GM21526 (cell line): ENCODE data around the gene NDUFS8.

Source experiments
- ATAC-seq: cut with Tn5 transposase; IDR thresholded peaks from one replicate; pipeline ENCODE4 v1.9.1; 2021; ENCODE audit warnings: moderate library complexity; ENCODE audit not compliant: unreplicated experiment, low FRiP score

The NDUFS8 gene

GRCh38 chr11:68014947-68015447 is 15.5 kb upstream of the NDUFS8 start:
- ATAC-seq, result no peak

DNA sequence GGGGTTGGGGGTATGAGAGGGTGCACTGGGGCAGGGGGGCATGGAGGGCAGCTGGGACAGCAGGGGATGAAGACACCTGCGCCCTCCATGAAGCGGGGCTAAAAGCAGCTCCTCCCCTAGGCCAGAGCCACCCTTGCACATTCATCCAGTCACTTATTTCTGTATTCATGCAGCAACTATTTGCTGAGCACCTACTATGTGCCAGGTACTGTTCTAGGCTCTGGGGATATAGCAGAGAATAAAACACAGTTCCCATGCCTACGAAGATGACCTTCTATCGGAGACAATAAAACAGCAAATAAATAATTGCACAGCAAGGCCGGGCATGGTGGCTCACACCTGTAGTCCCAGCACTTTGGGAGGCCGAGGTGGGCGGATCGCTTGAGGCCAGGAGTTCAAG is 15.0 kb upstream of the NDUFS8 start:
- ATAC-seq, result no peak

GRCh38 chr11:68016161-68016903 is 14.1 kb upstream of the NDUFS8 start:
- no peak for ATAC-seq

GRCh38 chr11:68016904-68017817 is 13.3 kb upstream of the NDUFS8 start:
- ATAC-seq, result no peak

GRCh38 chr11:68017980-68018729 is 12.3 kb upstream of the NDUFS8 start:
- no peak for ATAC-seq

- no peak for ATAC-seq
Measured at GRCh38 chr11:68018730-68019190, 11.7 kb upstream of the NDUFS8 start.

DNA sequence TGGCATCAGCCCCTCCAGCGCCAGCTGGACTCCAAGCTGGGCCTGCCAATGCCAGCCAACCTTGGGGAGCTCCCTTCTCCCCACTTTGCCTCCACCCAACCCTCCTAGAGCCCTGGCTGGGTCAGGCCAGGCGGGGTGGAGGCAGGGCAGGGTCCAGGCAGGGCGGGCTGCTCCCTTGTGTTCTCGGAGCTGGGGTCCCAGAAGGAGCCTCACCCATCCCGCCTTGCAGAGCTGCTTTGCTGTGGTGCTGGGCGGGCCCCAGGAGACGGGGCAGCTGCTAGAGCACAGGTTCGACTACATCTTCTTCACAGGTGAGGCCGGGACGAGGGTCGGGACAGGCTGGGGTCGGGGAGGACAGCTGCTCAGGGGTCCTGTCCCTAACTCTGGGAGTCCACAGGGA is 11.0 kb upstream of the NDUFS8 start:
- no peak for ATAC-seq

DNA sequence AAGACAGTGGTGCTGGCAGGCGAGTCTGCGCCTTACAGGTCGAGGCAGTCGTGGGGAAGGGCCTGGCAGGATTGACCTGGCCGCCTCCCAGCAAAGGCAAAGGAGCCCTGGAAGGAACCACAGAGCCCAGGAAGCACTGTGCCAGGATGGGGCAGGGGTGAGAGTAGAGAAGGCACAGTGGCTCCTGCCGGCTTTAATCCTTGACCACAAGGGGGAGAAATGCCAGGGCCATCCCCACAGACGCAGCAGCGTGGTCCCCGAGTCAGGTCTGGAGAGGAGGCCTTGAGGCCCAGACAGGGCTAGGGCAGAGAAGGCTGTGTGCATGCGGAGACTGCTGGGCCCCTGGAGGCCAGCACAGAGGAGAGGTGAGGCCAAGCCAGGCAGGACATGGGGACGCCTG is 9.9 kb upstream of the NDUFS8 start:
- no peak for ATAC-seq

DNA sequence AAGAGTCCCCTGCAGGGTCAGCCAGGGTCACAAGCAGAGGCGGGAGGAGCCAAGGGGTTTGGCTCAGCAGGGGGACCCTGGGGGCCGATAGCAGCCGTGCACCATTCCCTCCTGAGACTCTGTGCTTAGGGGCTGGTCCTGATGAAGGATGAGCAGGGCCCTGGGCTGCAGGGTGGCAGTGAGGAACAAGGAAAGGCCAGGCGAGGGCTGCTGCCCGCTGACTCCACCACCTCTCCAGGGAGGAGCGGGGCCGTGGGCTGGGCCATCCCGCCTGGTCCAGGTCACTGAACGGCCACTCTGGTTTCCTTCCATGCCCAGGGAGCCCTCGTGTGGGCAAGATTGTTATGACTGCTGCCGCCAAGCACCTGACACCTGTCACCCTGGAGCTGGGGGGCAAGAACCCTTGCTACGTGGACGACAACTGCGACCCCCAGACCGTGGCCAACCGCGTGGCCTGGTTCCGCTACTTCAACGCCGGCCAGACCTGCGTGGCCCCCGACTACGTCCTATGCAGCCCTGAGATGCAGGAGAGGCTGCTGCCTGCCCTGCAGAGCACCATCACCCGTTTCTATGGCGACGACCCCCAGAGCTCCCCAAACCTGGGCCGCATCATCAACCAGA is 9.2 kb upstream of the NDUFS8 start:
- no peak for ATAC-seq

GRCh38 chr11:68022531-68022930 is 8.0 kb upstream of the NDUFS8 start:
- no peak for ATAC-seq

- no peak for ATAC-seq
Measured at GRCh38 chr11:68024508-68024907, 6.0 kb upstream of the NDUFS8 start.

DNA sequence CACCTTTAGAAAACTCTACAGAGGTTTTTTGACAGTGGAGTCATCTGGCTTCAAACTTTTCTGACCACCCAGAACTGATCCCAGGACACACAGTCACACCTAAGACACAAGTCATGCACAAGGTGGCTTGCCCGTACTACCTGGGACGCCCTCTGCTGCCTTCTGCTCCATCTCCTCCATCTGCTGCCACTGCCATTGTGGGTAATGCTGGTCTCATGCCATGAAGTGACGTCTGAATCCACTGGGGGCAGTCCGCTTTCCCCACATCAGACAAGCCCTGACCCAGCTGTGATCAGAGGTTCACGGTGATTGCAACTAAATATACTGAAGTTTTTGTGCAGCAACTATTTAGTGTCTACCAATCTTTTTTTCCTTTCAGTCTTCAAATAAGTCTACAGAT is 5.4 kb upstream of the NDUFS8 start:
- no peak for ATAC-seq

DNA sequence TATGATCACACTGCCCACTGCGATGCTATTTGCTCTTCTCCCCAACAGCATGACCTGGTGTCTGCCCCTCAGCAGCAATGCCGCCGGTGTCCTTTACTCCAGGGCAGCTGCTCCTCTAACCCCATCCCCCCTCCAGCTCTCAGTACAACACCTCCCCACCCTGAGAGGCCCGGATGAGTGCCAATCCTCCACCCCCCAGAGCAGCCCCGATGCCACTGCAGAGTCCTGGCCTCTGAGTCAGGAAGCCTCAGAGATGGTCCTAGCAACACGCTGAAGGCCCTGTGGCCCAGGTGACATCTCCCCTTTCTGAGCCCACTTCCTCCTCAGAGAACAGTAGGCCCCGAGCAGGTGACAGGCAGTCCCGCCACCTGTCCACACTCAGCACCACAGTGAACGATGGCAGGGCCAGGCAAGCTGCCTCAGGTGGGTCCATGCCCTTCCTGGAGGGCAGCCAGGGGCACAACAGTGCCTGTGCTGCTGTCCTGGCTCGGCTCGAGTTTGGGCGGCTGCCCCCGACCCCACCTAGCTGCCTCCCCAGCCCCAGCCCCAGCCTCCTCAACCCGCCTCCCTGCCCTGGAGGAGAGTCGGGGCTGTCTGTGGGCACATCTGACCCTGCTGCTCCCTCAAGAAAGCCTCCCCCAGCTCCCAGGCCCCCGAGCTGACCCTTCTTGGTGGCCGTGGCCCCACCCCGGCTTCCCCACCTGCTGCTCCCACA is 3.9 kb upstream of the NDUFS8 start:
- ATAC-seq, result no peak

- no peak for ATAC-seq
Measured at GRCh38 chr11:68027667-68028066, 2.8 kb upstream of the NDUFS8 start.

DNA sequence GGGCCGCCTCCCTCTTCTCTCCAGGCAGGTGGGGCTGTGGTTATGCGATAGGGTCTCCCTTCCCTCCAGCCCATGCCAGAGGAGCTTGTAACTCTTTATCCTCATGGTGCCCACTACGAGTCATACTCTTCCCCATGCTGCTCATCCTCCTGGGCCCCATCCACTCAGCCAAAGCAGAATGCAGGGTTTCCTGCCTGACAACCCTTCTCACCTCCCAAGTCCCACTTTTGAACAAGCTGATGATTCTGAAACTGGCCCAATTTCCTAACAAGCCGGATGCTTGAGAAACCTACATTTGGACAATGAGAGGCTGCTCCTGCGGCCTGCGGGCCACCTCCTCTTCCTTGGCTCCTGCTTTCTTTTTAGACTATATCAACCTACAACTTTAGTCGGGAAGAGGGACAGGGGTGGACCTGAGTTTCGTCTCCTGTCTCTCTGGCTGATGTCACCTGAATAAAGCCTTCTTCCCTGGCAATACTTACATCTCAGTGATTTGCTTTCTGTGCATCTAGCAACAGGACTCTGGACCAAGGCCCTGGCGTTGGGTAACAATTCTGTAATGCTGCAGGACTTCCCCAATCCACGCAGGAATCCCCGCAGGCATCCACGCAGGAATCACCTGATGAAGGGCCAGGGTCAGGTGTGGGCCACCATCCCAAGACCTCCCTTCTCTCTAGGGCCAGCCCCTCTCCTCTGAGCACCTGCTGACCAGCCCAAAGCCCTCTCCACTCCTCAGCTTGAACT is 1.5 kb upstream of the NDUFS8 start:
- ATAC-seq, result no peak

- ATAC-seq, result no peak
Measured at GRCh38 chr11:68031144-68031464, 623 bp downstream of the NDUFS8 start.

DNA sequence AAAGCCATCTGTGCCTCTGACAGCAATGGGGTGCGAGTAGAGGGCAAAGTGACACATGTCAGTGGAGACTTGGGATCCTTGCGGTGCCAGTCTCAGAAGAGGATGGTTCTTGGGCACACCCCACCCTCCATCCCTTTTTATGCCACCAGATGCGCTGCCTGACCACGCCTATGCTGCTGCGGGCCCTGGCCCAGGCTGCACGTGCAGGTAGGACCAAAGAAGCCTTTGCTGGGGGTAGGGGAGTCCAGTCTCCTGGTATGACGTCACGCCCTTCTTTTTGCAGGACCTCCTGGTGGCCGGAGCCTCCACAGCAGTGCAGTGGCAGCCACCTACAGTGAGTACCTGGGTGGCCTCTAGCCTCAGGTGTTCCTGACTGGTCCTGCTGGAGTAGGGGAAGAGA is 1.5 kb downstream of the NDUFS8 start:
- no peak for ATAC-seq

DNA sequence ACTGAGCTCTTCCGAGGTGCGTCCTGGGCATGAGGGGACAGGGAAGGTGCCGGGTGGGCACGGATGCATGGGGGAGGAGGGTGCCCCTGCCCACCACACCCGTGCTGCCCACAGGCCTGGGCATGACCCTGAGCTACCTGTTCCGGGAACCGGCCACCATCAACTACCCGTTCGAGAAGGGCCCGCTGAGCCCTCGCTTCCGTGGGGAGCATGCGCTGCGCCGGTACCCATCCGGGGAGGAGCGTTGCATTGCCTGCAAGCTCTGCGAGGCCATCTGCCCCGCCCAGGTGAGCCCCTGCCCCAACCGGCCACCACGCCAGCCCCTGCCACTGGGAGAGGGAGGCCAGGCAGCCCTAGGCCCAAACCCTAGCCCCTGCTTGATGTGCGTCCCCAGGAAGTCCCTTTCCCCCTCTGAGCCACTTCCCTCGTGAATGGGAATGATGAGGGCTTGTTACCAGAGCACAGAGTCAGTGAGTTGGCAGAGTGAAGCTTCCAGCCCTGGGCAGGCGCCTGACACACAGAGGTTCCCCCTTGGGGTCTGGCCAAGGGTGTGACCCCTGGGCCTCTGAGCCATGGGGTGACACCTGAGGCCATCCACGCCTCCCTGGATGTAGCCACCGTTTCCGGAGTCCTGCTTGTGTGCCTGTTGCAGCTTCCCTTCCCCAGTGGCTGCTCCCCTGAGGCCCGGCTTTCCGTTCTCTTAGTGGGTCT is 2.7 kb downstream of the NDUFS8 start:
- ATAC-seq, result no peak

DNA sequence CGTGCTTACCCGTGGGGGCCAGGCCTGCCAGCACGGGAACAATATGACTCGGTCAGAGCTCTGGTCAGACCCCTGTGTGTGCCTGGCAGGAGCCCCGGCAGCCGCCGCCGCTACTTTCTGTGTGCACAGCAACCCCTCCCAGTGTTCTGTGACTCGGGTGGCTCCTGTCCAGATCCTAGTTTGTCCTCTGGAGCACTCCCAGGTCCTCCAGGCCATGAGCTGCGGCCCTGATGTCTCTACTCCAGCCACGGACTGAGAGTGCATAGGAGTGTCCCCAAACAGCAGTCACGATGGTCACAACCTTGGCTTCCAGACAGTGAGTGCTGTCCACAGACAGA is 3.2 kb downstream of the NDUFS8 start:
- ATAC-seq, result no peak
